GM12878 (cell line): ENCODE measurements around the gene CEP126. TPM values are rescaled to one million over a fixed set of nuclear protein-coding genes. Genes with fewer than 3 reads are reported as not detected.
"Not testable (repeated sequence)": the region's sequence is repeated elsewhere in the genome, so short reads cannot be mapped to it uniquely, and the experiment has no call there.

Experiments used
- ATAC-seq: fragments of 200-7000 bp; cut with Tn5 transposase; 3 replicates; pipeline ENCODE4 v1.9.1; 2020; ENCODE audit warnings: mild to moderate bottlenecking, moderate library complexity
- BruUV-seq: library from RNA; stranded (reverse); fragments of 400-500 nt; replicated peaks from 2 replicates; lab custom pipeline; 2021; lab: Mats Ljungman, UMichigan
- CTCF ChIA-PET: fragments of 300-600 bp; sonication (Branson Sonifier 250); formaldehyde crosslinking; extraction: SDS; loops from one replicate; lab custom pipeline; 2021; ENCODE audit warnings: inconsistent platforms; lab: Yijun Ruan, JAX
- POLR2A ChIA-PET: fragments of 350-600 bp; formaldehyde crosslinking; extraction: SDS; loops from one replicate; lab custom pipeline; 2021; ENCODE audit warnings: inconsistent platforms; lab: Charles Lee
- RAD21 ChIA-PET: fragments of 300-600 bp; sonication (Branson Sonifier 250); formaldehyde crosslinking; loops from one replicate; lab custom pipeline; 2023; ENCODE audit warnings: antibody characterized with exemption; ENCODE audit not compliant: unreplicated experiment; lab: Charles Lee
- SMC1A ChIA-PET: fragments of 300-600 bp; sonication (Branson Sonifier 250); formaldehyde crosslinking; loops from one replicate; lab custom pipeline; 2023; ENCODE audit not compliant: unreplicated experiment, uncharacterized antibody; lab: Charles Lee
- DNase-seq: peaks from one replicate; pipeline ENCODE4 v3.0.0-alpha.2; 2011; ENCODE audit warnings: low read depth, low spot score
- FAIRE-seq: peaks from 3 replicates; lab custom pipeline; 2011; peaks lifted over from hg19 to GRCh38; lab: Jason Lieb, UNC
- H2AFZ ChIP-seq: 2 replicates; pipeline ENCODE4 v1.6.0; 2011; ENCODE audit warnings: low read depth, low read length, control low read depth; ENCODE audit not compliant: control insufficient read depth
- H3K27ac ChIP-seq: 2 replicates; pipeline ENCODE4 v1.5.1; 2011; ENCODE audit warnings: control low read depth; ENCODE audit not compliant: control insufficient read depth, insufficient read depth
- H3K27me3 ChIP-seq, 2 experiments: replicated peaks in 1 of 2; 2 replicates each; pipeline versions ENCODE4 v1.6.0 to v1.6.1; 2011; ENCODE audit warnings: low read length in 1 of 2; ENCODE audit not compliant: control insufficient read depth in 2 of 2, insufficient read depth in 2 of 2
- H3K36me3 ChIP-seq, 2 experiments: 2 replicates each; pipeline ENCODE4 v1.5.1; 2011; ENCODE audit warnings: low read length in 1 of 2; ENCODE audit not compliant: control insufficient read depth in 2 of 2, insufficient read depth in 2 of 2
- H3K4me1 ChIP-seq: 2 replicates; pipeline ENCODE4 v1.6.1; 2011; ENCODE audit warnings: mild to moderate bottlenecking, low read length, moderate library complexity, mixed read lengths; ENCODE audit not compliant: control insufficient read depth, insufficient read depth
- H3K4me2 ChIP-seq: 2 replicates; pipeline ENCODE4 v1.6.0; 2011; ENCODE audit warnings: control low read depth; ENCODE audit not compliant: control insufficient read depth, insufficient read depth
- H3K4me3 ChIP-seq: fragments of 200-600 bp; sonication (generic); 2 replicates; pipeline ENCODE4 v1.5.1; 2016
- H3K79me2 ChIP-seq: 2 replicates; pipeline ENCODE4 v1.6.0; 2011; ENCODE audit warnings: low read length; ENCODE audit not compliant: control insufficient read depth, insufficient read depth
- H3K9ac ChIP-seq: 2 replicates; pipeline ENCODE4 v1.8.0; 2011; ENCODE audit warnings: low read length, control low read depth, mixed read lengths; ENCODE audit not compliant: control insufficient read depth, insufficient read depth
- H3K9me3 ChIP-seq: replicated peaks from 3 replicates; pipeline ENCODE4 v1.5.1; 2011; ENCODE audit warnings: mild to moderate bottlenecking, low read length; ENCODE audit not compliant: control insufficient read depth, insufficient read depth
- H4K20me1 ChIP-seq: 2 replicates; pipeline ENCODE4 v1.6.0; 2011; ENCODE audit not compliant: control insufficient read depth, insufficient read depth
- BCL11A ChIP-seq: IDR thresholded peaks from 2 replicates; pipeline ENCODE4 v1.6.1; 2011; ENCODE audit warnings: low read depth, low read length
- EED ChIP-seq: sonication (generic); IDR thresholded peaks from 2 replicates; pipeline ENCODE4 v1.6.1; 2016; ENCODE audit warnings: antibody characterized with exemption, low read depth
- FOS ChIP-seq: IDR thresholded peaks from 3 replicates; pipeline ENCODE4 v1.6.1; 2011; ENCODE audit warnings: borderline replicate concordance; ENCODE audit not compliant: insufficient read length; ENCODE audit errors: extremely low read depth
- IKZF2 ChIP-seq, 2 experiments: fragments of 450-650 bp; IDR thresholded peaks; 2 replicates each; pipeline ENCODE4 v1.6.1; 2017; ENCODE audit warnings: mild to moderate bottlenecking in 2 of 2, moderate library complexity in 2 of 2
- KDM1A ChIP-seq: fragments of 200-600 bp; sonication (generic); IDR thresholded peaks from 2 replicates; pipeline ENCODE4 v1.6.1; 2016; ENCODE audit warnings: borderline replicate concordance
- MAX ChIP-seq: IDR thresholded peaks from 2 replicates; pipeline ENCODE4 v1.6.1; 2012; ENCODE audit warnings: low read depth, low read length, improper control_type of control experiment
- MXI1 ChIP-seq: fragments of 150-350 bp; IDR thresholded peaks from 2 replicates; pipeline ENCODE4 v1.6.1; 2011; ENCODE audit warnings: low read depth, mild to moderate bottlenecking, inconsistent platforms, low read length, improper control_type of control experiment
- NFYB ChIP-seq: IDR thresholded peaks from 2 replicates; pipeline ENCODE4 v1.6.1; 2011; ENCODE audit warnings: low read depth, mild to moderate bottlenecking, low read length, improper control_type of control experiment, moderate library complexity; ENCODE audit not compliant: insufficient read depth
- NRF1 ChIP-seq: conservative IDR thresholded peaks from 2 replicates; pipeline ENCODE4 v1.6.1; 2011; ENCODE audit warnings: mild to moderate bottlenecking, low read depth, low read length, improper control_type of control experiment
- STAT1 ChIP-seq: fragments of 450-650 bp; conservative IDR thresholded peaks from 2 replicates; pipeline ENCODE4 v1.6.1; 2014; ENCODE audit warnings: antibody characterized with exemption, mild to moderate bottlenecking
- WGBS: methylation state at CpG from one replicate; pipeline ENCODE4 v1.1.6; 2016; ENCODE audit warnings: low lambda C conversion rate; ENCODE audit not compliant: insufficient replicate concordance, insufficient coverage; ENCODE audit errors: missing lambda C conversion rate; 5-methylcytosine and 5-hydroxymethylcytosine counted together
- in situ Hi-C: fragments of 300-500 bp; cut with MboI; formaldehyde crosslinking; loops from 9 replicates; pipeline ENCODE4 v1.14.3; 2018; ENCODE audit warnings: mixed read lengths
- intact Hi-C: fragments of 100-400 bp; cut with micrococcal nuclease; formaldehyde crosslinking; loops from one replicate; pipeline ENCODE4 v1.14.2; 2022; ENCODE audit not compliant: unreplicated experiment
- polyA plus RNA-seq, 11 experiments: library from polyadenylated mRNA; depleted of rRNA in 4 of 11; unstranded in 6 of 11; stranded (reverse) in 5 of 11; fragments of >200 nt; fragmentation: Nextera tagmentation in 4 of 11; fragmentation: Illumina TruSeq in 1 of 11; extraction: Ambion mirVana in 4 of 11; extraction: Trizol in 1 of 11; gene quantifications; 1 replicate in 1 of 11; 2 replicates in 10 of 11; pipeline versions ENCODE4 v1.2.1 to v1.2.3, GENCODE V29; 2011 to 2016; ENCODE audit warnings: inconsistent platforms in 2 of 11, missing spikeins in 2 of 11, low read depth in 1 of 11
- total RNA-seq, 4 experiments: library from RNA; depleted of rRNA in 3 of 4; stranded (reverse); fragments of >200 nt in 3 of 4; fragmentation: Illumina TruSeq in 1 of 4; extraction: Trizol in 1 of 4; gene quantifications; 2 replicates each; pipeline versions ENCODE4 v1.2.1 to v1.2.3, GENCODE V29; 2013 to 2021
- TF ChIP-seq, protein P1 (sequence below): fragments of 450-650 bp; IDR thresholded peaks from 2 replicates; pipeline ENCODE4 v1.6.1; 2017; ENCODE audit warnings: mild to moderate bottlenecking, low read depth, inconsistent platforms; ENCODE audit not compliant: poor library complexity, severe bottlenecking

CEP126 gene
- total and polyA plus RNA-seq, 10 of the 15 experiments (the other 5 are each of a cell fraction or from before 2014, with no cell fraction given) = 0.01 TPM; not detected in 8

GRCh38 chr11:101993172-101993571 lies 78.4 kb downstream of the CEP126 start:
- ChIA-PET SMC1A (interaction anchor here (1.4 to 1.5 kb wide), 2 partner anchors 10 to 13 kb away, joined by 3 to 4 read pairs; no protein-coding TSS in a partner anchor), POLR2A (no interaction called here), RAD21 (no interaction called here), CTCF (no interaction called here)
- 17% methylated on average over 4 of the region's 4 CpGs for WGBS
- Histone ChIP-seq H3K79me2 (no peaks in the 10 kb centered on the region), H3K27ac (no peak overlapping the region), H3K4me2 (no peak overlapping the region), H3K4me3 (no peak overlapping the region), H3K4me1 (no peaks in the 10 kb centered on the region), H3K36me3 (no peaks in the 10 kb centered on the region), H4K20me1 (no peaks in the 10 kb centered on the region), H3K27me3 (no peaks in the 10 kb centered on the region), H3K9me3 (no peaks in the 10 kb centered on the region), H2AFZ (no peak overlapping the region), H3K9ac (no peak overlapping the region)
- TF ChIP-seq STAT1 (no peak), MXI1 (no peak), KDM1A (no peak), NRF1 (no peak), FOS (no peak), NFYB (no peak), BCL11A (no peak), IKZF2 (IDR thresholded peaks at IDR 0.05) (no peak), EED (no peak), MAX (no peak)
- TF ChIP-seq, protein P1, sequence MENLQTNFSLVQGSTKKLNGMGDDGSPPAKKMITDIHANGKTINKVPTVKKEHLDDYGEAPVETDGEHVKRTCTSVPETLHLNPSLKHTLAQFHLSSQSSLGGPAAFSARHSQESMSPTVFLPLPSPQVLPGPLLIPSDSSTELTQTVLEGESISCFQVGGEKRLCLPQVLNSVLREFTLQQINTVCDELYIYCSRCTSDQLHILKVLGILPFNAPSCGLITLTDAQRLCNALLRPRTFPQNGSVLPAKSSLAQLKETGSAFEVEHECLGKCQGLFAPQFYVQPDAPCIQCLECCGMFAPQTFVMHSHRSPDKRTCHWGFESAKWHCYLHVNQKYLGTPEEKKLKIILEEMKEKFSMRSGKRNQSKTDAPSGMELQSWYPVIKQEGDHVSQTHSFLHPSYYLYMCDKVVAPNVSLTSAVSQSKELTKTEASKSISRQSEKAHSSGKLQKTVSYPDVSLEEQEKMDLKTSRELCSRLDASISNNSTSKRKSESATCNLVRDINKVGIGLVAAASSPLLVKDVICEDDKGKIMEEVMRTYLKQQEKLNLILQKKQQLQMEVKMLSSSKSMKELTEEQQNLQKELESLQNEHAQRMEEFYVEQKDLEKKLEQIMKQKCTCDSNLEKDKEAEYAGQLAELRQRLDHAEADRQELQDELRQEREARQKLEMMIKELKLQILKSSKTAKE = no peak
- BruUV-seq = no TSS peak
- in situ Hi-C loops (no loop called here), intact Hi-C loops (no loop called here)
- FAIRE-seq = no peak
- DNase-seq = no peak
- ATAC-seq = no peak

DNA sequence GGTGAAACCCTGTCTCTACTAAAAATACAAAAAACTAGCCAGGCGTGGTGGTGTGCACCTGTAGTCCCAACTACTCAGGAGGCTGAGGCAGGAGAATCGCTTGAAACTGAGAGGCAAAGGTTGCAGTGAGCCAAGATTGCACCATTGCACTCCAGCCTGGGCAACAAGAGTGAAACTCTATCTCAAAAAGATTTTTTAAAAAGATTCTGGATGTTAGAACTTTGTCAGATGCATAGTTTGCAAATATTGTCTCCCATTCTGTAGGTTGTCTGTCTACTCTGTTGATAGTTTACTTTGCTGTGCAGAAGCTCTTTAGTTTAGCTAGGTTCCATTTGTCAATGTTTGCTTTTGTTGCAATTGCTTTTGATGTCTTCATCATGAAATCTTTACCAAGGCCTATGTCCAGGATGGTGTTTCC lies 79.3 kb downstream of the CEP126 start:
- H3K36me3 ChIP-seq, H3K4me1 ChIP-seq, H3K4me2 ChIP-seq, POLR2A ChIA-PET, RAD21 ChIA-PET, SMC1A ChIA-PET, H2AFZ ChIP-seq, H3K79me2 ChIP-seq, H4K20me1 ChIP-seq, CTCF ChIA-PET, intact Hi-C loops, in situ Hi-C loops, FAIRE-seq, H3K9ac ChIP-seq, ATAC-seq, DNase-seq, H3K4me3 ChIP-seq, H3K9me3 ChIP-seq, H3K27ac ChIP-seq, BruUV-seq, H3K27me3 ChIP-seq: not testable (repeated sequence)
- WGBS = 14% methylated on average over 2 of the region's 2 CpGs
